HG03159 (cell line): ENCODE results near the gene TAF7L.
"Not testable (repeated sequence)": the region's sequence is repeated elsewhere in the genome, so short reads cannot be mapped to it uniquely, and the experiment has no call there.

ENCODE experiments used
- ATAC-seq: cut with Tn5 transposase; IDR thresholded peaks from one replicate; pipeline ENCODE4 v1.9.1; 2021; ENCODE audit warnings: mild to moderate bottlenecking, moderate library complexity; ENCODE audit not compliant: unreplicated experiment

The TAF7L gene, protein sequence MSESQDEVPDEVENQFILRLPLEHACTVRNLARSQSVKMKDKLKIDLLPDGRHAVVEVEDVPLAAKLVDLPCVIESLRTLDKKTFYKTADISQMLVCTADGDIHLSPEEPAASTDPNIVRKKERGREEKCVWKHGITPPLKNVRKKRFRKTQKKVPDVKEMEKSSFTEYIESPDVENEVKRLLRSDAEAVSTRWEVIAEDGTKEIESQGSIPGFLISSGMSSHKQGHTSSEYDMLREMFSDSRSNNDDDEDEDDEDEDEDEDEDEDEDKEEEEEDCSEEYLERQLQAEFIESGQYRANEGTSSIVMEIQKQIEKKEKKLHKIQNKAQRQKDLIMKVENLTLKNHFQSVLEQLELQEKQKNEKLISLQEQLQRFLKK

DNA sequence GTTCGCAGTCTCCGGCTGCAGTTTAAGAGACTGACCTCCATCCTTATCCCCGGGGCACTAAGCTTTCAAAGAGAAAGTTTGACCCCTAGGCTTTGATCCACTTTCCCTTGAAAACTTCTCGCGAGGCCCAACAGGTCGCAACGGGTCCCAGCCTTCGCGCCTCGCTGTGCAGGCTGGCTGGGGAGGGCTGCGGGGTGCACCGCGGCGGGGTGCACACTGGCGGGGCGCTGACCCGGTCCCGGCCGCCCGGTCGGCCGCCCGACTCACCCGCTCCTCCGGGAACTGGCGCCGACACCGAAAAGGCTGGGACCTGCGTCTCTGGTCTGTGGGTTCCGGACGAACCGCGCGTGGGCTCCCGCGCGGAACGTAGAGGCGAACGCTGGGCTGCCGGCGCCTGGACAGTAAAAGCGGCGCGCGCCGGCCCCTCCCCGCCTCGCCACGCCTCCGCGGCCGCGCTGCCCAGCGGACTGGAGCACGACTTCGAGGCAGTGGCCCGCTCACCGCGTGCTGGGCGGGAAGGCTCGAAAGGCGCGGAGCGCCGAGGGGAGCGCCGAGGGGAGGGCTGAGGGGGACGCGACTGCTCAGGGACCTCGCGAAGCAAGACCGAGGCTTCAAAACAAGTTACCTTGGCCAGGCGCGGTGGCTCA is at the start of gene TAF7L:
TAF7L (minus strand) TSS at position 378 of the 647 bp plus-strand sequence. CDS start 3,791 bp downstream, outside the sequence.
- no peak for ATAC-seq

DNA sequence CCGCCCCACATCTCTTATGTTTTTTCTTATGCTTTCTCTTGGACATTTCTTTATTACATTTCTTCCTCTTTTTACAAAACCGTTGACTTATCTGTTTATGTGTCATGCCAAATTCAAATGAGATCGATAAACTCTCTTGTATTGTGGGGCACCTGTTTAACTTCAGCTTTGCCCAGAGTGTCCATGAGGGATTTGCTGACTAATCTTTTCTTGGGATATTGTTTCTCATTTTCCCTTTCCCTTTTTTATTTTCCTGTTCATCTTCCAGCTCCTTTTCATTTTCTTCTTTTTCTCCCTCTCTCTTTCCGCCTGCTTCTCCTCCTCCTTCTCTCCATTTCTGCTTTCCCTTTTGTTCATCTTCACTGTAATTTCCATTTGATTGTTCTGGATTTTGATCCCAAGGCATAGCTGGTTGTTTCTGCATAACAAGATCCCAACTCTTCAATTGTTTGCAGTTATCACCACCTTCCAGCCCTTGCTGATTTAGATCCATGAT is 46.7 kb upstream of the TAF7L start:
- no peak for ATAC-seq

DNA sequence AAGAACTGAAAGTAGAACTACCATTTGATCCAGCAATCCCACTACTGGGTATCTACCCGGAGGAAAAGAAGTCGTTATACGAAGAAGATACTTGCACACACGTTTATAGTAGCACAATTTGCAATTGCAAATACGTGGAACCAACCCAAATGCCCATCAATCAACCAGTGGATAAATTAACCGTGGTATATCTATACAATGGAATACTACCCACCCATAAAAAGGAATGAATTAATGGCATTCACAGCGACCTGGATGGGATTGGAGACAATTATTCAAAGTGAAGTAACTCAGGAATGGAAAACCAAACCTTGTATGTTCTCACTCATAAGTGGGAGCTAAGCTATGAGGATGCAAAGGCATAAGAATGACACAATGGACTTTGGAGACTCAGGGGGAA is 43.2 kb upstream of the TAF7L start:
- not testable (repeated sequence) for ATAC-seq

DNA sequence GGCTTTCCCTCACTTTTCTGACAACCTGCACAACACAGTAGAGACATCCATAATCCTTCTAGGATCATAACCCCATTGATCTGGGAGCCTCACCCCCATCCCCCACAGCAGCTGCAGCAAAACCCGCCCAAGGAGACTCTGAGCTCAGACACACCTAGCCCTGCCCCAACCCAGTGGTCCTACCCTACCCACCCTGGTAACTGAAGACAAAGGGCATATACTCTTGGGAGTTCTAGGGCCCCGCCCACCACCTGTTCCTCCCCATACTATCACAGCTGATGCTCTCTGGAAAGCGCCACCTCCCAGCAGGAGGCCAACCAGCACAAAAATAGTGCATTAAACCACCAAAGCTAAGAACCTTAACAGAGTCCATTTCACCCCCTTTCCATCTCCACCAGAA is 35.5 kb upstream of the TAF7L start:
- not testable (repeated sequence) for ATAC-seq

DNA sequence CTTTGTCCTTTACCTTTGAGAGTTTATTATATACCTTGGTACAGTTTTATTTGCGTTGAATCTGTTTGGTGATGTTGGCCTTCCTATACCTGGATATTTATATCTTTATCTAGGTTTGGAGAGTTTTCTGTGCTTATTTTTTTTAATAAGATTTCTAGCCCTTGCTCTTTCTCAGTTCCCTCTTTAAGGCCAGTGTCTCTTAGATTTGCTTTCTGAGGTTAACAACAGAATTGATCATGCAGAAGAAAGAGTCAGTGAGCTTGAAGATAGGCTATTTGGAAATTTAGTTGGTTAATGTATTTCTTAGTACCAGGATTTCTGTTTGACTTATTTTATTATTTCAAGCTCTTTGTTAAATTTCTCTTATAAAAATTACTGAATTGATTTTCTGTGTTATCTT is 12.7 kb upstream of the TAF7L start:
- ATAC-seq = no peak

DNA sequence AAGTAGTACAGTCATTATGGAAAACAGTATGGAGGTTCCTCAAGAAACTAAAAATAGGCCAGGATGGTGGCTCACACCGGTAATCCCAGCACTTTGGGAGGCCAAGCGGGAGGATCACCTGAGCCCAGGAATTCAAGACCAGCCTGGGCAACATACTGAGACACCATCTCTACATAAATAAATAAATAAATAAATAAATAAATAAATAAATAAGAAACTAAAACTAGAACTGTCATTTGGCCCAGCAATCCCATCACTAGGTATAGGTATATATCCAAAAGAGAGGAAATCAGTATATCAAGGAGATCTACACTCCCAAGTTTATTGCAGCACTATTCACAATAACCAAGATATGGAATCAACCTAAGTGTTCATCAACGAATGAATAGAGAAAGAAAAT is 4.5 kb upstream of the TAF7L start:
- ATAC-seq = not testable (repeated sequence)

DNA sequence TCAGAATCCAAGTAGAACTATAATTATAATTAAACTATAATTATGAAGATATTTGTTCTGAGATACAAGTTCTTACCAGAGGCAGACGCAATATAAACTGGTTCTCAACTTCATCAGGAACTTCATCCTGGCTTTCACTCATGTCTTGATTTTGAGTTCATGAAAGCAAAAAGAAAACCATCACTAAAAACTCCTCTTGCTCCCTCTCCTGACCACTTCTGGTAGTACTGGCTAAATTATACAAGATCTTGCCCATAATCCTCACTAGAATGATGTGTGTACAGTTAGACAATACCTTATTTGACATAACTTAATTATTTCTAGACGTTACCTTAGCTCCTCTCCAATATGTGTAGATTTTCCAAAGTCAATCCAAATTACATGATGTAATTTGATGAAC is 3.7 kb downstream of the TAF7L start:
- peak; percentile 84 for ATAC-seq

DNA sequence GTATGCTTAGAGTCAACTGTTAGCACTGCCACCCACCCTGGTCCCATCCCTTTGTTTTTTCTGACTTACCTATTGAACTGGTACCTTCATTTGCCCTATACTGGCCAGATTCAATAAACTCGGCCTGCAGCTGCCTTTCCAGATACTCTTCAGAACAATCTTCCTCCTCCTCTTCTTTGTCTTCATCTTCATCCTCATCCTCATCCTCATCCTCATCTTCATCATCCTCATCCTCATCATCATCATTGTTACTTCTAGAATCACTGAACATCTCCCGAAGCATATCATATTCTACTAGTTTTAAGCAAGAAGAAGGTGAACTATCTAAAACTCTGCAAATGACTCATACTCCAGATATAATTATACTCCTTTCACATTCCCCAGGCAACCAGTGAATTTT is 14.9 kb downstream of the TAF7L start:
- ATAC-seq = no peak

DNA sequence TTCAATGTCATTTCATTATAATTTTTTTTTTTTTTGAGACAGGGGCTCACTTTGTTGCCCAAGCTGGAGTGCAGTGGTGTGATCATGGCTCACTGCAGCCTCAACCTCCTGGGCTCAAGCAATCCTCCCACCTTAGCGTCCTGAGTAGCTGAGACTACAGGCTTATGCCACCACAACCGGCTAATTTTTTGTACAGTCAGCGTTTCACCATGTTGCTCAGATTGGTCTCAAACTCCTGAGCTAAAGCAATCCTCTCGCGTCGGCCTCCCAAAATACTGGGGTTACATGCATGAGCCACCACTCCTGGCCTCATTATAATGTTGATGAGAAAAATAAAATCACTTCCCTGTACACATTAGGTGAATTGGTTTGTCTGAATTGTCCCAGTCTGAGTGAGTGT is 16.9 kb downstream of the TAF7L start:
- ATAC-seq = no peak

DNA sequence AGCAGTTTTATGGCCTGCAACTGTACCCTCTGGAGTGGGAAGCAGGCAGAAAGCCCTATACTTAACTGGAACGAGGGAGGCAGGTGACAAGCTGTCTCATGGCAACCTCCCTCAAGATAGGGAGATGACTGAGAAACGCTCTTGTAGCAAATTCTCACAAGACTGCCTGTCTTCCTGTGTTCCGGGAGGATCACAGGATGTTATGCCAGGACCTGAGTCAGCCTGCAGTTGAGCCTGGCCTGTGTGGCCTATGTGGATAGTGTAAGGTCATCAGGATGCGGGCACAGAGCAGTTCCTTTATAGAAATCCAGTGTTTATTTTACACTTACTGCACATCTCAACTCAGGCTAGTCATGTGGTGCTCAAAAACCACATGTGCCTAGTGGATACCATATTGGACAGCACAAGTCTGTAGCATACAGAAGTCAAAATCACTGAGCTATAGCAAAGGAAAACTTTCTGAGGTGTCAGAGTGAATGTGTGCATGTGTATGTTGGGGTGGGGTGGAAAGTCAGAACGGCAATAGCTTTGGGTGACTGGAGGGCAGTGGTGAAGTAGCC is 25.2 kb downstream of the TAF7L start:
- no peak for ATAC-seq

DNA sequence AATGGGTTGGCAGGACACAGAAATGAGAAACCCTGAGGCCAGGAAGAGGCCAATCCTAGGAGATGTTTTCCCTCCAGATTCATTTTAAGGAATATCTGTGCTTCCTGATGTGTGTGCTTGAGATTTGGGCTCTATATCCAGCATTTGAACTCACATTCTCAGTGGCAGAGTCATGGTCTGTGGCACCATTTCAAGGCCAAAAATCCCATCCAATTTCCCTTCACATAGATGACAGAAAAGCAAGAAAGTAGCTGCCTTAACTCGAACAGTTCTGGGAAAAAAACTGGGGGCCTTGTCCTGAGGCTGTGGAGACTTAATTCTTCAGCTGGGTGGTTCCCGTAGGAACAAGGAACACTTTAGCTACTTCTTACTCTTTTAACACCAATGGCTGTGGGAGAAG is 27.4 kb downstream of the TAF7L start:
- ATAC-seq = no peak

DNA sequence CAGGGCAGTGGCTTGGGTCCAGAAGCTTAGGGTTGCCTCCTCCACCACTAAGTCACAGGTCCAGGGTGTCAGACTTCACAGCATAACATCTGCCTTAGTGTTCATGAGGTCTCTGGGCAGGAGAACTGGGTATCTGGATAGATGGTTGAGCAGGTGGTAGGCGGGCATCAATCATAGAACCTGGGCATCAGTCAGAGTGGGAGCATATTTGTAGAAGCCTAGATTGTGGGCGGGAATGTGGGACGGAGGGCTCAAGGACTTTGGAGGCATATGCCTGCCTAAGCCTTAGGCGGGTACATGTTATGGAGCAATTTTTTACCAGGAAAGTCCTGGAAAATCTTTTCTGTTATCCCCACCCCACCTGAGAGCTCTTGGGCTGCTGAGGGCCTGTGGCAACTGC is 28.5 kb downstream of the TAF7L start:
- no peak for ATAC-seq

DNA sequence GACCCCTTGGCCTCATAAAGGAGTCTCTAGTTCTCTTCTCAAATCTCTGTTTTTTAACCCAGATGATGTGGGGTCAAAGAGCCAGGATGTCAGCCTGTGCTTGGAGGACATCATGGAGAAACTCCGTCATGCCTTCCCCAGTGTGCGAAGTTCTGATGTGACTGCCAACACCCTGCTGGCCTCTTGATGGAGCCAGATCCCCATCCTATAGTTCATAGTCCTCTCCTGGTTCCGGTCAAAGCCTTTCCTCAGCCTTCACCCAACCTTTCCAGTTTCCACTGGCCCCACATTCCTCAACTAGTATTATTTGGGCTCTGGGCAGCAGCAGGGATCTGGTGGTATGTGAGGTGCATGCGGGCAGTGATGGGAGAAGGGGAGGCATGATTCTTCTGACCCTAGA is 30.7 kb downstream of the TAF7L start:
- ATAC-seq = no peak

DNA sequence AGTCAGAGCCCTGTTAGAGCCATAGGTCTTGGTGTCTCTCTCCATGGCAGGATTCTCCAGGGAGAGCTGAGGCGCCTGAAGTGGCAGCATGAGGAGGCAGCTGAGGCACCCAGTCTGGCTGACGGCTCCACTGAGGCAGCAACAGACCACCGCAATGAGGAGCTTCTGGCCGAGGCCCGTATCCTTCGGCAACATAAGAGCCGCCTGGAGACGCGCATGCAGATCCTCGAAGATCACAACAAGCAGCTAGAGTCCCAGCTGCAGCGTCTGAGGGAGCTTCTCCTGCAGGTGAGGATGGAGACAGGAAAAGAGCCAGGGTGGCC is 32.9 kb downstream of the TAF7L start:
- ATAC-seq = no peak

DNA sequence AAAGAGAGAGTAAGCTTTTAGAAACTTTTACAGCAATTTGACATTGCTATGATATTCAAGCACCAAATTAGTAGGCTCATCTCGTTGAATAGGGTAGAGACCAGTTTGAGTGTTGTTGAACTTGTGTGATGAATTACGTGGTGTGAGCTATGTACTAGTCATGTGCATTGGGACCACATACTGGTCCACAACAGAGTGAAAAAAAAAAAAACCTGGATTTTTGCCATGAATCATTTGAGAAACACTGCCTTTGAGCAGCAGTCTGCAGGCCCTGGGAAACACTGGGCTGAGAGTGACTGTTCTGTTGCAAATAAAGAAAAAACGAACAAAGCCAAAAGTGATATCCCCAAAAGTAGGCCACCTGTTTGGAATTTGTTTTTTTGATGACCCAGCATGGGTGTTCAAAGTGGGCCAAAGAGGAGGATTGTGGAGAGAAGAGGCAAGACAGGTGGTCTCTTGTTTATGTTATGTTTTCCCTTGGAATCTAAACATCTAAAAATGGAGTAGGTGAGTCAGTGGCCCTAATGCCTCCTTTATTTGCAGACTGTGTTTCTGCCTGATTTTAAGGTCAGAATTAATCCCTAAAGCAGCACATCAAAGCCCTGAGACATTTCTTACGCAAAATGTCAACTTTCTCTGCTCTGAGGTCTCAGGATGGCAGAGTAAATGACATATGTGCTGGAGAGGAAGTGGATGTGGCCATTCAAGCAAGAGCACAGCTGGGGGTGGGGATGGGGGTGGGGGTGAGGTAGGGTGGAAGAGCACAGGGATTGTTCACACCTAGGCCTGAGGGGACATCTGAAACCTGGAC is 33.5 kb downstream of the TAF7L start:
- ATAC-seq = no peak

DNA sequence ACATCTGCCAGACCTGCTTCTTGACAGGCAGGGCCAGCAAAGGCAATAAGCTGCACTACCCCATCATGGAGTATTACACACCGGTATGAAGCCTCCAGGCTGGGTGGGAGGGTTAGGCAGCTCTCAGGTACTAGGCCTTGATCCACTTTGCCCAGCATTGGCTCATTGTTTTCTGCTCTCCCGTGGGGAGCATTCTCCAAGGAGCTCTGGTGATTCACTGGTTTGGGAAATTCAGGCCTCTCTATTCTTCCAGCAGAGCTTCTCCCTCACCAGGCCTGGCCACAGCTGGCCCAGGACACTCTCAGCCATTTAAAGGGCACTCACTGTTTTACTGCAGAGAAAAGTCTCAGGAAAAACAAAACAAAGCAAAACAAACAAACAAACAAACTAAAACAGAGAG is 38.5 kb downstream of the TAF7L start:
- ATAC-seq = no peak

DNA sequence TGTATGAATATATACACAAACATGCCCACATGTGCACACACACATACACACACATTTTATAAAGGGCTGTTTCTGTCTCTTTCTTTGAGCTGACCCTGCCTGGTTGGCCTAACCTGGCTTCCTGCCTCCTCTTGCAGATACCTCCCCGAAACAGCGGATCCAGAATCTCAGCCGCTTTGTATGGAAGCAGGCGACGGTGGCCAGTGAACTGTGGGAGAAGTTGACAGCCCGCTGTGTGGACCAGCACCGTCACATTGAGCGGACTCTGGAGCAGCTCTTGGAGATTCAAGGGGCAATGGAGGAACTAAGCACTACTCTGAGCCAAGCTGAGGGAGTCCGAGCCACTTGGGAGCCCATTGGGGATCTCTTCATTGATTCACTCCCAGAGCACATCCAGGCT is 49.6 kb downstream of the TAF7L start:
- ATAC-seq = no peak

DNA sequence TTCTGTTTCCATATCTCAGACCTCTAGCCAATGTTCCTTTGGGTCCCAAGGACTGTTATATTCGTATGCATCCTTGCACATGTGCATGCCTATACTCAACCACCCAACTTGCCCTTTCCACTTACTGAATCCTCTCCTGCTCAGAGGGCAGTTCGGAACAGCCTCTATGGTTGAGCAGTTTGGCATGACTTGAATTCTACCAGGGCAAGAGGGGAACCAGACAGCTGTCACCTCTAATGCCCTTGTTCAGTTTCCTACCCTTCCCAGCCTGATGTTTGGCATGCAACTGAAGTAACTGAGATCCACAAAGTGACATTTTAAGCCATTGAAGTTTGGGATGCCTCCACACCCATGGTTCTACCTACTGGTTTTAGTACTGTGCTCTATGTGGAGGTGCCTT is 54.1 kb downstream of the TAF7L start:
- no peak for ATAC-seq

DNA sequence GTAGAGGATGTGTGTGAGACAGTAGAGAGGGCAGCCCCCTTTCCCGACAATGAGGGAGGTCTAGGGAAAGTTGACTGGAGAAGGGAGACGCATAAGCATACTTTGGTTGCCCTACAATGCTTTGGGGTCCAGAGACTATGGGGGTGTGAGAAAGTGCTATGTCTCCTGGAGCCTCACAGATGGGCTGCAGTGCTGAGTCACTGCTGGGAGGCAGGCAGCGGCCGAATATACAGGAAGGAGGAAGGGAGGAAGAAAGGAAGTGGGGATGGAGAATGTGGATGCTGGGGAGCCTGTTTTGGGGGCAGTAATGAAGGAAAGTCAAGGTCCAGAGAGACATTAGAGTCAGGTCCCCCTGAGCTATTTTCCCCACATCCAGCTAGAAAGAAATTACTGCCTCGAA is 58.8 kb downstream of the TAF7L start:
- no peak for ATAC-seq

DNA sequence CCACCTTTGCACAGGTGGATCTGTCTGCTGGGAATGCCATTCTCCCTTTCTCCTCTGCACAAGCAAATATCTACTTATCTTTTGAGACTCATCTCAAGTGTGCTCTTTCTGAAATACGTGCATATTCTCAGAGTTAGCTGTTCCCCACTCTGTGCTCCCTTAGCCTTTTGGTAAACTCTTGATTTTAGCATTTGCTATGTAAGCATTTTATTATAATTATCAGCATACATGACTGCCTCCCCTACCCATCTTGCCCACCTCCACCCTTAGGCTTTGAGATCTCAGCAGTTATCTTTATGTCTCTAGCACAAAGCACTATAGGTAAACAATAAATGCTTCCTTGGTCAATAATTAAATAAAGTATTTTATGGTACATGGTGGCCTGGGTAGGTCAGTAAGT is 60.1 kb downstream of the TAF7L start:
- ATAC-seq = no peak

DNA sequence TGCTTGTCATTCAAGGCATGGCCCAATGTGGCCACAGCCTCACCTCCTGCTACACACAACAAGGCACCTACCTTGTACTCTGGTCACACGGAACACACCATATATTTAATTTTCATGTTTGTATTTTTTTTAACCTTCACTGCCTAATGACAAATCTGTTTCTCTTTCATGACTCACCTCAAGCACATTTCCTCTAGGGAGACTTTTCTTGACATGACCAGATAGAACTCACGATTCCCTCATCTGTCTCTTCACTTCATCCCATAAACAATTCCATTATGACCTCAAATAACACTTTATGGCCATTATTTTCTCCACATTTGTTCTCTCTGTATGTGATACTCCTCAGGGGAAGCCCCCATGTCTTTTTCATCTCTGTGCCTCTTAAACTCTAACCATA is 60.5 kb downstream of the TAF7L start:
- no peak for ATAC-seq
